Mesenteric fat pad (tissue), 1 donor: ENCODE results near the gene ENPP7. TPM values are rescaled to one million over a fixed set of nuclear protein-coding genes. Genes with fewer than 3 reads are reported as not detected.

Experiments
- DNase-seq: peaks from one replicate; pipeline ENCODE4 v3.0.0-alpha.2; 2020; ENCODE audit warnings: low spot score
- microRNA-seq: library from miRNA; unstranded; fragments of <30 nt; microRNA quantifications from one replicate; pipeline ENCODE4 v1.2.0, GENCODE V29; 2020; ENCODE audit warnings: borderline number of aligned reads
- total RNA-seq: library from RNA; stranded (reverse); fragmentation: NEBNext Ultra II Directional; extraction: Animal tissue kit (Norgen Biotek cat#: 25700); gene quantifications from one replicate; pipeline ENCODE4 v1.2.1, GENCODE V29; 2021
- donor health status: DM: yes; HTN: yes; CAD: no.

ENPP7 gene
- total RNA-seq, 1 donor from 2014 or later = 0.26 TPM

- no peak for DNase-seq
Observed at GRCh38 chr17:79789943-79790804, 59.4 kb downstream of the ENPP7 start.

- DNase-seq = no peak
Observed at GRCh38 chr17:79790805-79791734, 60.3 kb downstream of the ENPP7 start.

GRCh38 chr17:79791735-79792161 lies 61.0 kb downstream of the ENPP7 start:
- DNase-seq = no peak

Small RNA genes lying within 50 kb of the gene (microRNA-seq; reads per million reads assigned to microRNA genes)
- gene MIR4739 = not detected

Other genes with a start within 250 kb of the ENPP7 start
- gene RBFOX3, start 119.9 kb upstream of the ENPP7 start, total RNA-seq = 0.45 TPM
- gene CBX2, start 47.2 kb downstream of the ENPP7 start, total RNA-seq = 2.9 TPM
- gene CBX8, start 66.1 kb downstream of the ENPP7 start, total RNA-seq = 7.5 TPM
- gene CBX4, start 108.5 kb downstream of the ENPP7 start, total RNA-seq = 16.9 TPM